GM21576 (cell line): ENCODE measurements around the gene GOLGA3.

ENCODE experiments used
- ATAC-seq: cut with Tn5 transposase; IDR thresholded peaks from one replicate; pipeline ENCODE4 v1.9.1; 2021; ENCODE audit warnings: mild to moderate bottlenecking, moderate library complexity; ENCODE audit not compliant: unreplicated experiment

GOLGA3 gene

GRCh38 chr12:132724506-132725241, 104.0 kb downstream of the GOLGA3 start:
- no peak for ATAC-seq

GRCh38 chr12:132723764-132724140, 104.9 kb downstream of the GOLGA3 start:
- ATAC-seq, result no peak

- no peak for ATAC-seq
These were observed 105.5 kb downstream of the GOLGA3 start for GRCh38 chr12:132723015-132723763.

GRCh38 chr12:132720606-132721345, 107.9 kb downstream of the GOLGA3 start:
- no peak for ATAC-seq

- no peak for ATAC-seq
These were observed 108.7 kb downstream of the GOLGA3 start for GRCh38 chr12:132719954-132720324.

GRCh38 chr12:132719141-132719953, 109.3 kb downstream of the GOLGA3 start:
- no peak for ATAC-seq
